Effector memory CD8-positive, alpha-beta T cell (primary cell): Measurements from ENCODE around the gene CDH23.

Source experiments
- ATAC-seq: fragments of 150-1000 bp; cut with Tn5 transposase; replicated peaks from 2 replicates; pipeline ENCODE4 v1.10.0; 2021; ENCODE audit warnings: mild to moderate bottlenecking, moderate library complexity
- DNase-seq, 3 experiments: peaks; one replicate each; pipeline ENCODE4 v3.0.0; 2021
- H3K27ac Mint-ChIP-seq, 2 donors: one replicate each; pipeline ENCODE4 v1.8.0; 2022; ENCODE audit warnings: mild to moderate bottlenecking in 2 of 2, mixed read lengths in 2 of 2, moderate library complexity in 2 of 2
- H3K27me3 Mint-ChIP-seq, 2 donors: one replicate each; pipeline ENCODE4 v1.8.0; 2022; ENCODE audit warnings: mixed read lengths in 2 of 2
- H3K36me3 Mint-ChIP-seq: one replicate; pipeline ENCODE4 v1.8.0; 2022; ENCODE audit warnings: mild to moderate bottlenecking, moderate library complexity, mixed read lengths; ENCODE audit not compliant: insufficient read depth
- H3K4me1 Mint-ChIP-seq, 2 donors: one replicate each; pipeline ENCODE4 v1.8.0; 2022; ENCODE audit warnings: low read depth in 2 of 2, mixed read lengths in 2 of 2
- H3K4me3 Mint-ChIP-seq, 2 donors: one replicate each; pipeline ENCODE4 v1.8.0; 2022; ENCODE audit warnings: mild to moderate bottlenecking in 2 of 2, mixed read lengths in 2 of 2, moderate library complexity in 2 of 2
- H3K9me3 Mint-ChIP-seq, 2 donors: one replicate each; pipeline ENCODE4 v1.8.0; 2022; ENCODE audit warnings: mixed read lengths in 2 of 2

The CDH23 gene

GRCh38 chr10:71513936-71514335, 117.2 kb downstream of the CDH23 start:
- DNase-seq, result no peak
- no peak for ATAC-seq
- H3K27me3 Mint-ChIP-seq, result peaks cover 0 to 14% of the 10 kb centered on the region in 2 donors
- H3K27ac Mint-ChIP-seq, result no peak overlapping the region
- H3K36me3 Mint-ChIP-seq, result no peaks in the 10 kb centered on the region
- no peak overlapping the region for H3K4me3 Mint-ChIP-seq
- H3K9me3 Mint-ChIP-seq, result no peaks in the 10 kb centered on the region
- no peaks in the 10 kb centered on the region for H3K4me1 Mint-ChIP-seq

- no peaks in the 10 kb centered on the region for H3K36me3 Mint-ChIP-seq
- no peak for DNase-seq
- no peaks in the 10 kb centered on the region for H3K9me3 Mint-ChIP-seq
- ATAC-seq, result no peak
- no peak overlapping the region for H3K27ac Mint-ChIP-seq
- H3K4me3 Mint-ChIP-seq, result no peak overlapping the region
- H3K27me3 Mint-ChIP-seq, result peaks cover 0 to 12% of the 10 kb centered on the region in 2 donors
- H3K4me1 Mint-ChIP-seq, result no peaks in the 10 kb centered on the region
Measured at GRCh38 chr10:71515531-71516172, 118.9 kb downstream of the CDH23 start.

DNA sequence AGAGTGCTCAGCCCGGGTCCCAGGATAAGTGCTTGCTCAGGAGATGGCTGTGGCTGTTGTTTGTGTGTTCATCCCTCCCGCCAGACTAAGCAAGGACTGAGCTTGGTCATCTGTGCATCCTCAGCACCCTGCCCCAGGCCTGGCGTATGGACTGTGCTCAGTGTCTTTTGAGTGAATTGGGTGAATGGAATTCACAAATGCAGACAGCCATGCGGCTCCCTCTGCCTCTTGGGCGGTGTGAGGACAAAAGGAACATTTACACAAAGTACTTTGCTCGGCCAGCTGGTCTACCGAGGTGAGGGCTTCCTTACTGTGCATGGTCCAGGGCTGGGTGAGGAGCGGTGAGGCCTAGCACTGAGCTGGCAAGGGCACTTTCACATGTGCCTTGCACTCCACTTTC, 120.2 kb downstream of the CDH23 start:
- ATAC-seq (no peak), DNase-seq (no peak)
- H3K27ac Mint-ChIP-seq, result no peak overlapping the region
- peaks cover 10% of the 10 kb centered on the region in 2 donors for H3K27me3 Mint-ChIP-seq
- no peaks in the 10 kb centered on the region for H3K36me3 Mint-ChIP-seq
- no peaks in the 10 kb centered on the region for H3K9me3 Mint-ChIP-seq
- no peak overlapping the region for H3K4me3 Mint-ChIP-seq
- H3K4me1 Mint-ChIP-seq, result no peaks in the 10 kb centered on the region

DNA sequence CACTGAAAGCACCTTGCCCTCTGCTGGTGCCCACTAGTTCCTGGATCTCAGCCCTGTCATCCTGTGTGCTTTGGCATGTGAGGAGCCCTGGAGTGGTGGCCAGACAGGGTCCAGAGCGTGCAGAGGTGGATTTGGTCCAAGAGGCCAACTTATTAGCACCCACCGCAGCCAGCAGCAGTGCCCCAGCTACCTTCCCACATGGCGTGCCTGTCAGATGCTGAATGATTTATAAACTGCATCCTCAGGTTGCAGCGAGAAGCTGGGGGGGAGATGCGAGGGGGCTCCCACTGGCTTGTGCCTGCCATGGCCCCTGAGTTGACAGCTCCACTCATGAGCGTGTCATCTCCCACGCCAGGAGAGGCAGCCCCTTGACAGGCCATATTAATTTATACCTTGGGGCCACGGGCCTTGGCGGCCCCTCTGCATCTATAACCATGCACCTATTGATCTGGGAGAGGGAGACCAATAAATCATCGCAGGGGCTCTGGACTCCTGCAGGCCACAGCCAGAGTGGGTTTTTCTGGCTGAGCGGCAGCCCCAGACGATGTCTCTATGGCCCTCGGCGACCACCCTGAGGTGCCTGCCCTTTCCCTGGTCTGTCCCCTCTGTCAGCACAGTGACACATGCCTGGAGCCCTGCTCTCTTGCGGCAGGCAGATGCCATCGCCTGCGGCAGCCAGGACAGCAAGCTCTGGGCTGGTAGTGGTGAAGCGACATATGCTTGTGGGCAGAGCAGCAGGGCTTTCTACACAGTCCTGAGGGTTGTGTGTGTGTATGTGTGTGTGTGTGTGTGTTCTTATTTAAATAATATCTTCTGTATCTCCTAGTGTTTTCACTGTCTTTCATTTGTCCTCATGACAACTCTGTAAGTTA, 120.8 kb downstream of the CDH23 start:
- Mint-ChIP-seq H3K27ac (no peak overlapping the region), H3K27me3 (peaks cover 17% of the 10 kb centered on the region in 2 donors), H3K36me3 (no peaks in the 10 kb centered on the region), H3K9me3 (no peaks in the 10 kb centered on the region), H3K4me3 (no peak overlapping the region), H3K4me1 (no peaks in the 10 kb centered on the region)
- ATAC-seq, result no peak
- no peak for DNase-seq

DNA sequence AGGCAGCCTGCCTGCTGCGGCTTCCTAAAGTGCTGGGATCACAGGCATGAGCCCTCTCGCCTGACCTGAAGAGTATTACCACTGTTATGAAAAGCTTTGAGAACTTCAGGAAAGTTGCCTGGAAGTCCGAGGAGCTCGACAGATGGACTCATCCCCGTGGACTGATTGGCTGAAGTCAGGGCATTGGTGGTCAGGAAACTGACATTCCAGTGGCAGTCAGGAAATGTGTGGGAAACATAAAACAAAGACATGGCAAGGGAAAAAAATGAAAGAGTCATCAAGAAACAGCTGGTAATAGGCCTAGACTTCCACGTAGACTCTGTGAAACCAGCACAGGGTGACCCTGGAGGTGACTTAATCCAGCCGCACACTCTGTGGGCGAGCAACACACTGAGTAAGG, 123.3 kb downstream of the CDH23 start:
- ATAC-seq (no peak), DNase-seq (no peak)
- H3K27me3 Mint-ChIP-seq, result peaks cover 37 to 42% of the 10 kb centered on the region in 2 donors
- H3K36me3 Mint-ChIP-seq, result no peaks in the 10 kb centered on the region
- no peaks in the 10 kb centered on the region for H3K4me1 Mint-ChIP-seq
- no peaks in the 10 kb centered on the region for H3K9me3 Mint-ChIP-seq
- H3K27ac Mint-ChIP-seq, result no peak overlapping the region
- no peak overlapping the region for H3K4me3 Mint-ChIP-seq

GRCh38 chr10:71521504-71522441, 125.1 kb downstream of the CDH23 start:
- no peaks in the 10 kb centered on the region for H3K9me3 Mint-ChIP-seq
- peaks cover 37 to 55% of the 10 kb centered on the region in 2 donors for H3K27me3 Mint-ChIP-seq
- no peaks in the 10 kb centered on the region for H3K4me1 Mint-ChIP-seq
- peak overlapping the region in 1 of 2 donors; percentile 21 for H3K27ac Mint-ChIP-seq
- no peak overlapping the region for H3K4me3 Mint-ChIP-seq
- ATAC-seq, result no peak
- DNase-seq, result no peak
- no peaks in the 10 kb centered on the region for H3K36me3 Mint-ChIP-seq

DNA sequence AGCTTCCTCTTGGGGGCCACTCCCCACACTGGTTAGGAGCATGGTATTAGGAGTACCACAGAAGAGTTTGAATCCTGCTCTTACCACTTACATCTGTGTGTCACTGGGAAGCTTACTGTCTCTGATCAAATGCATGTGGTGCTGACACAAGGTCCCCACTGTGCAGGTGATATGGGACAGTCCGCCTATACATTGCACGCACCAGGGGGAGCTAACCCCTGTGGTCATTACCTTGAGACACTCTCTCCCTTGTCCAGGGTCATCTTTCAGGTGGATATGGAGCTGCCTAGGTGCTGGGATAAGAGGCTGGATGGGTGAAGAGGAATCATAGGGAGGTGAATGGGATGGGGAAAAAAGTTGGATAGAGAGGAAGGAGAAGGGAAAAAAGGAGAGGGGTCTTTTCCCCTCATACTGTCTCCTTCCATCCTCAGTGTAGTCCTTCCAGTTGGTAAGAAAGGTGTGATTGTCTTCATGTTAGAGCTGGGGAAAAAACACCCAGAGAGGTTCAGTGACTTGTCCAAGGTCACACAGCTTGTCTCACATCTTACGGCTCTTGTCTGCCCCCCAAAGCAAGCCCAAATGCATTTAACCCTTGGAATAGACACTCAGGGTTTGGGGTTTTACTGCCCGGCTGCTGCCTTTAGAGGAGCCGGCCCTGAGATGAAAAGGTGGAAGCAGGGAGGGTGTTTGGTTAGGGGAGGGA, 125.9 kb downstream of the CDH23 start:
- ATAC-seq (no peak), DNase-seq (no peak)
- H3K4me1 Mint-ChIP-seq, result no peaks in the 10 kb centered on the region
- no peak overlapping the region for H3K4me3 Mint-ChIP-seq
- no peaks in the 10 kb centered on the region for H3K9me3 Mint-ChIP-seq
- H3K27me3 Mint-ChIP-seq, result peaks cover 37 to 55% of the 10 kb centered on the region in 2 donors
- H3K36me3 Mint-ChIP-seq, result no peaks in the 10 kb centered on the region
- H3K27ac Mint-ChIP-seq, result no peak overlapping the region

DNA sequence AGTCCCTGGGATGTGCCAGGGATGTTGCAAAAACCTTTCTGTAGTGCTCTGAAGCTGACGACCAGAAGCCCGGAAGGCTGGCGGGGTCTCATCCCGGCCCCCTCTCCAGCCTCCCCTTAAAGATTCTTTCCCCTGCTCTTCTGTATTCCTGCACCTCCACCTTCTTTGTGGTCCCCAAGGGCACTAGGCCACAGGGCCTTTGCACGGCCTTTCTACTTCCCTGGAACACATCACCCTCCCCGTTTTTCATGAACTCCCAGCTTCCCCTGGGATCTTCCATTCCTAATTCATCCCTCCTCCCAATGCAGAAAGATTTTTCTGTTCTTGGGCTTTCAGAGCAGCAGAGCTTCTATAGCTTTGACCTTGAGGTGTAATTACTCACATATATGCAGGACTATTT, 127.0 kb downstream of the CDH23 start:
- Mint-ChIP-seq H3K27ac (no peak overlapping the region), H3K36me3 (no peaks in the 10 kb centered on the region), H3K4me3 (no peak overlapping the region), H3K4me1 (no peaks in the 10 kb centered on the region), H3K27me3 (peaks cover 37 to 55% of the 10 kb centered on the region in 2 donors), H3K9me3 (no peaks in the 10 kb centered on the region)
- no peak for ATAC-seq
- no peak for DNase-seq

DNA sequence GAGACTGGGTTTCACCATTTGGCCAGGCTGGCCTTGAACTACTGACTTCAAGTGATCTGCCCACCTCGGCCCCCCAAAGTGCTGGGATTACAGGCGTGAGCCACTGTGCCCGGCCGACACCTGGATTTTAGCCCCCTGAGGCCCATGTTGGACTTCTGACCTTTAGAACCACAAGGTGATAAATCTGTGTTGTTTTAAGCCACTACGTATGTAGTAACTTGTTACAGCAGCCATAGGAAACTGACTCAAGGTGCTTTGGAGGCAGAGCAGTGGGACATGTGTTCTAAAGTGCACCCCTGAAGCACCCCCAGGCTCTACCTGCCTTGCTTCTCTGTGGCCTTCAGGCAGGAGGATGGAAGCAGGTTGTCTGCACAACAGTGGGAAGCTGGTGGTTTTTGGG, 128.4 kb downstream of the CDH23 start:
- H3K9me3 Mint-ChIP-seq, result no peaks in the 10 kb centered on the region
- no peaks in the 10 kb centered on the region for H3K36me3 Mint-ChIP-seq
- no peaks in the 10 kb centered on the region for H3K4me1 Mint-ChIP-seq
- H3K27ac Mint-ChIP-seq, result no peak overlapping the region
- ATAC-seq, result no peak
- H3K27me3 Mint-ChIP-seq, result peaks cover 37 to 55% of the 10 kb centered on the region in 2 donors
- DNase-seq, result no peak
- H3K4me3 Mint-ChIP-seq, result no peak overlapping the region

DNA sequence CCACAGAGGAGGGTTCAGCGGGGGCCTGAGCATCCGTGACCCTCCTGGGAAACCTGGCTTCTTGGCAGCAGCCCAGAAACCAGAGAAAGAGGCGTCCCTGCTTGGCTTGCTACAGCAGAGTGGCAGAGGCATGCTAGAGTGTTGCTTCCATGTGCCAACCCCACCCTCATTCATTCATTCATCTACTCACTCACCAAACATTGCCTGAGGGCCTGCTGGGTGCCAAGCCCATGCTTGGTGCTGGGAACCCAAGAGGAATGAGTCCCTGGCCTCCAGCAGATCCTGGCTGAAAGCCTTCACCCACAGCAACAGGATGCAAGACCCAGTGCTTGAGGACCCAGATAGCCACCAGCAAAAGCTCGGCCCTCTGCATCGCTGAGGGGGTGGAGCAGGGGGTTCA, 129.0 kb downstream of the CDH23 start:
- no peaks in the 10 kb centered on the region for H3K9me3 Mint-ChIP-seq
- H3K27ac Mint-ChIP-seq, result no peak overlapping the region
- no peak overlapping the region for H3K4me3 Mint-ChIP-seq
- H3K4me1 Mint-ChIP-seq, result no peaks in the 10 kb centered on the region
- DNase-seq (no peak), ATAC-seq (no peak)
- no peaks in the 10 kb centered on the region for H3K36me3 Mint-ChIP-seq
- peaks cover 37 to 55% of the 10 kb centered on the region in 2 donors for H3K27me3 Mint-ChIP-seq

GRCh38 chr10:71526653-71527052, 129.9 kb downstream of the CDH23 start:
- no peaks in the 10 kb centered on the region for H3K36me3 Mint-ChIP-seq

GRCh38 chr10:71527135-71527534, 130.4 kb downstream of the CDH23 start:
- Mint-ChIP-seq H3K36me3 (no peaks in the 10 kb centered on the region), H3K4me3 (no peak overlapping the region), H3K27ac (no peak overlapping the region), H3K4me1 (peaks cover 0 to 3% of the 10 kb centered on the region in 2 donors), H3K27me3 (peaks cover 25 to 42% of the 10 kb centered on the region in 2 donors), H3K9me3 (peaks cover 0 to 2% of the 10 kb centered on the region in 2 donors)
- ATAC-seq (no peak), DNase-seq (no peak)

More at GRCh38 chr10:71526653-71527052, 129.9 kb downstream of the CDH23 start:
- H3K4me3 Mint-ChIP-seq, result no peak overlapping the region
- DNase-seq (no peak), ATAC-seq (no peak)
- H3K4me1 Mint-ChIP-seq, result peaks cover 0 to 2% of the 10 kb centered on the region in 2 donors
- no peak overlapping the region for H3K27ac Mint-ChIP-seq
- peaks cover 30 to 47% of the 10 kb centered on the region in 2 donors for H3K27me3 Mint-ChIP-seq
- peaks cover 0 to 1% of the 10 kb centered on the region in 2 donors for H3K9me3 Mint-ChIP-seq
